Measurements from ENCODE around the gene ANKRD50.

Gene ANKRD50

DNA sequence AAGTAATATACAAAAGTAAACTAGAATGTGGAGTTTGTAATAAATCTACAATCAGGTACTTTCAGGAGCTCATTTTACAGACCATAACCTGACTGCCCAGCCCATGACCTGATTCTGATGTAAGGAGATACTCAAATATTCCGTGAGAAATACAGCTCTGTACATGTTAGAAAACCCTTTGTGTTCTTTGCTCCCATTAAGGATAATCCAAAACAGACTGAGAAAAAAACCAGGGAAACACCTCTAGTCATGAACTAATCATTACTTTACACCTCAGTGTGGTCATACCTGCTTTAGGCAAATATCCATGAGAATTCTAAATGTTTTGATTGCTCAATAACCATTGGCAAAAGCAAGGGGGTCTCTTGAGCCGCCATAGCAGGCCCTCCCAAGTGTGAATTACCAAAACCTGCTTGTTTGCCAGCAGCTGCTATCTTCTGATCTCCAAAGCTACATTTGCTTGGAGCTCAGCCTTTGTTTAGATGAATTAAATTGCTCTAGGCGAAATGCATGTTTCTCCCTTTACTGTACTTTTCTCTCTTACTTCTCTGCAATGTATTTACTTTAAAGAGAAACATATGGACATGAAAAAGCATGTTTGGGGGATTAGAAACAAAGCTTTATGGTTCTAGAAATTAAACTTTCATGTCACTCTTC is 79.1 kb downstream of the ANKRD50 start:
- DNase-seq: no peak

- no peak for DNase-seq
Measured at GRCh38 chr4:124632439-124632838, 80.1 kb downstream of the ANKRD50 start.

DNA sequence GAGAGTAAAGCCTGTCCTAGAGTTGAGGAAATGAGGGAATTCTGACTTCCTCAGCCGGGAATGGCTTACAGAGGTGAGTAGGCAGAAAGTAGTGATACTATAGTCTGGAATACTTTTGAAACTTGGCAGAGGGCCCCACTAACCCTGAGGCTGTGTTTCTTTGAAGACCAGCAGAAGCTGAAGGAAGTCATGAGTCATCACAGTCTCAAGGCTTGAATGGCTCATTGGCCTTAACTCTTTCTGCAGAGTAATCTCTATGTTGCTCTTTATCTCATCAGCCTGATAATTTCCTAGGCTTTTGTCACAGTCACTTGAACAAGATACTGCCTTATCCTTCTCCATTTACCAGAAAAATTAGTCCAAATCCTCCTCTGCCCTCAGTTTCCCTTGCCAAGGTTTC is 80.8 kb downstream of the ANKRD50 start:
- DNase-seq: no peak

DNA sequence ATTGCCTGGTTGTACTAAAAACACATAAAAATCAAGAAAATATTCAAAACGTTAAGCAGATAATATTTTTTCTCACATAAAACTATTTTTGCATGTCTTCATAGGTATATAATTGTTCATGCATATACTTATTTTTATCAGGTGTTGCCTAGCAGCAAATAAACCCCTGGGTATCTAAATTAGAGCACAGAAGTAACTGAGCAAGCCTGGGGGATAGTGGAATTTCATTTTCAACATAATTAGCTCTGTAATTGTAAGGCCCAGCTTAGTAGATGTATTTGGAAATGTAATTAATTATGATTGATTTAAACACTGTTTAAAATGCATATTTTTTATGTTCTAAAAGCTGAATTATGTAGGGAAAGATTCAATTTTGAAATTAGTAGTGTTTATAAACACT is 82.9 kb downstream of the ANKRD50 start:
- no peak for DNase-seq

Data from NCI-H1105 treated with DMSO at 0.1 percent for 48 hours (cell line).